Measurements from ENCODE around the gene RIC8B.
A peak's percentile ranks its signal among the peaks of the same experiment; 100 is the strongest.
"Not testable (repeated sequence)": the region's sequence is repeated elsewhere in the genome, so short reads cannot be mapped to it uniquely, and the experiment has no call there.

The RIC8B gene, protein sequence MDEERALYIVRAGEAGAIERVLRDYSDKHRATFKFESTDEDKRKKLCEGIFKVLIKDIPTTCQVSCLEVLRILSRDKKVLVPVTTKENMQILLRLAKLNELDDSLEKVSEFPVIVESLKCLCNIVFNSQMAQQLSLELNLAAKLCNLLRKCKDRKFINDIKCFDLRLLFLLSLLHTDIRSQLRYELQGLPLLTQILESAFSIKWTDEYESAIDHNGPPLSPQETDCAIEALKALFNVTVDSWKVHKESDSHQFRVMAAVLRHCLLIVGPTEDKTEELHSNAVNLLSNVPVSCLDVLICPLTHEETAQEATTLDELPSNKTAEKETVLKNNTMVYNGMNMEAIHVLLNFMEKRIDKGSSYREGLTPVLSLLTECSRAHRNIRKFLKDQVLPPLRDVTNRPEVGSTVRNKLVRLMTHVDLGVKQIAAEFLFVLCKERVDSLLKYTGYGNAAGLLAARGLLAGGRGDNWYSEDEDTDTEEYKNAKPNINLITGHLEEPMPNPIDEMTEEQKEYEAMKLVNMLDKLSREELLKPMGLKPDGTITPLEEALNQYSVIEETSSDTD

DNA sequence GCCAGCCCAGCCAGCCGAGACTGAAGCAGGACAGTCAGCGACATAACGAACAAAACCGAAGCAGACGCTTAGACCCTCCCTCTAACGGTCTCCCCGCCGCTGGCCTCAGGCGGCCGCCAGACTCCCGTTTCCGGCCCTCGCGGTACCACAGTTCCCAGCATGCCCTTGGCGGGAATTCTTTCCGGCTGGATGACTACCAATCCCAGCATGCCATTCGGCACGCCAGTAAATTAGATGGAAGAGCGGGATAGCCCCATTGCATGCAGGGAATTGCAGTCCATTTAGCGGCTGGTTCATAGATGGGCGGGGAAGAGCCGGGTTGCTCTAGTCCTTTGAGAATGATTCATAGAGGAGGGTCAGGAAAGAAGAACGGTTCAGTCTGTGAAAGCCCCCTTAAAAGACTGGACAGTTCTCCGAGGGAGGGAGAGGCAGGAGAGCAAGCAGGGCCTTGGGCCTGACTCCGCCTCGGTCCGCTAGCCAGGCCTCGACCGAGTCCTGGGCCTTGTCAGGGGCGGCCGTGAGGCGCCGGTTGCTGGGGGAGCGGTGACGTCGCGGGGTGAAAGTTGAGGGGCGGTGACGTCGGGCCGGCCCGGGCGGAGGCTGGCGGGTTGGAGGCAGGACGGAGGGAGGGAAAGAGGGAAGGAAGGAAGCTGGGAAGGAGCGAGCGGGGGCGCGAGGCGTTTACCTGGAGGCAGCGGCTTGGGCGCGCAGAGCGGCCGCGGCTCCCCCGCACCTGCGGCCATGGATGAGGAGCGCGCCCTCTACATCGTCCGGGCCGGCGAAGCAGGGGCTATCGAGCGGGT, at the start of gene RIC8B:
RIC8B (plus strand) TSS at position 678 of the 803 bp plus-strand sequence; CDS start at position 742, 64 bp downstream.
- DNase-seq (ENCODE audit: low read depth, low spot score): peak; percentile 99
- peak within 1 kb of the TSS; percentile 91 for H3K4me3 ChIP-seq (ENCODE audit: low read depth, low read length)
- in situ Hi-C loops (cut with HindIII; ENCODE audit: low sequenced_read_pairs): no loop called here
- TF ChIP-seq, protein P1, sequence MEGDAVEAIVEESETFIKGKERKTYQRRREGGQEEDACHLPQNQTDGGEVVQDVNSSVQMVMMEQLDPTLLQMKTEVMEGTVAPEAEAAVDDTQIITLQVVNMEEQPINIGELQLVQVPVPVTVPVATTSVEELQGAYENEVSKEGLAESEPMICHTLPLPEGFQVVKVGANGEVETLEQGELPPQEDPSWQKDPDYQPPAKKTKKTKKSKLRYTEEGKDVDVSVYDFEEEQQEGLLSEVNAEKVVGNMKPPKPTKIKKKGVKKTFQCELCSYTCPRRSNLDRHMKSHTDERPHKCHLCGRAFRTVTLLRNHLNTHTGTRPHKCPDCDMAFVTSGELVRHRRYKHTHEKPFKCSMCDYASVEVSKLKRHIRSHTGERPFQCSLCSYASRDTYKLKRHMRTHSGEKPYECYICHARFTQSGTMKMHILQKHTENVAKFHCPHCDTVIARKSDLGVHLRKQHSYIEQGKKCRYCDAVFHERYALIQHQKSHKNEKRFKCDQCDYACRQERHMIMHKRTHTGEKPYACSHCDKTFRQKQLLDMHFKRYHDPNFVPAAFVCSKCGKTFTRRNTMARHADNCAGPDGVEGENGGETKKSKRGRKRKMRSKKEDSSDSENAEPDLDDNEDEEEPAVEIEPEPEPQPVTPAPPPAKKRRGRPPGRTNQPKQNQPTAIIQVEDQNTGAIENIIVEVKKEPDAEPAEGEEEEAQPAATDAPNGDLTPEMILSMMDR (IDR thresholded peaks at IDR 0.05; ENCODE audit: low read depth, low read length): no peak

DNA sequence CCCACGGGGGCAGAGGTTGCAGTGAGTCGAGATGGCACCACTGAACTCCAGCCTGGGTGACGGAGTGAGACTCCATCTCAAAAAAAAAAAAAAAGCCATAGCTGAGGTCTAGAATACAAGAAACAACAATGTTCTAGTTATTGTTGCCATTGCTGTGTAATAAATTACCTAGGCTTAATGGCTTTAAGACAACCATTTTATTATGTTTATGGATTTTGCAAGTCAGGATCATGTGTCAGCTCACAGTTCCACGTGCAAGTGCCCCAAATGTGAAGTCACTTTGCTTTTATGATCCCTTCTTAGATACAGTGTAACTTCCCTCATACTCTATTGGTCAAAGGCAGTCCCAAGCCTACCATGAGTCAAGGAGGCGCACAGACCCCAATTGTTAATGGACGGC, 49.5 kb upstream of the RIC8B start:
- in situ Hi-C loops (cut with HindIII; ENCODE audit: low sequenced_read_pairs): no loop called here
- no peak for DNase-seq (ENCODE audit: low read depth, low spot score)
- TF ChIP-seq, protein P1 (IDR thresholded peaks at IDR 0.05; ENCODE audit: low read depth, low read length): no peak
- no peak overlapping the region for H3K4me3 ChIP-seq (ENCODE audit: low read depth, low read length)

DNA sequence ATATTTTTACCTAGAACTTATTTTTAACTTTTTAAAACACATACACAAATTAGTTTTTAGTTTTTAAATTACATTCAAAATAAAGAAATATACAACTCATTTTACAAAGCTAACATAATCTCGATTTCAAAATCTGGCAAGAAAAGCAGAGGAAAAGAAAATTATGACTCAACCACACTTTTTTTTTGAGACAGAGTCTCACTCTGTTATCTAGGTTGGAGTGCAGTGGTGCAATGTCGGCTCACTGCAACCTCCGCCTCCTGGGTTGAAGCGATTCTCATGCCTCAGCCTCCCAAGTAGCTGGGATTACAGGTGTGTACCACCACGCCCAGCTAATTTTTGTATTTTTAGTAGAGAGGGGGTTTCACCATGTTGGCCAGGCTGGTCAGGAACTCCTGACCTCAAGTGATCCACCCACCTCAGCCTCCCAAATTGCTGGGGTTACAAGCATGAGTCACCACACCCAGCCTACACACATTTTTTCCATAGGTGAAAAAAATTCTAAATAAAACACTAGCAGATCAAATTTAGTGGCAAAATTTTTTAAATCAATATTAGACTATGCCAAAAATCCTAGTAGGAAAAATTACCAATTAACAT, 47.8 kb upstream of the RIC8B start:
- in situ Hi-C loops (cut with HindIII; ENCODE audit: low sequenced_read_pairs); DNase-seq (ENCODE audit: low read depth, low spot score); H3K4me3 ChIP-seq (ENCODE audit: low read depth, low read length): not testable (repeated sequence)

DNA sequence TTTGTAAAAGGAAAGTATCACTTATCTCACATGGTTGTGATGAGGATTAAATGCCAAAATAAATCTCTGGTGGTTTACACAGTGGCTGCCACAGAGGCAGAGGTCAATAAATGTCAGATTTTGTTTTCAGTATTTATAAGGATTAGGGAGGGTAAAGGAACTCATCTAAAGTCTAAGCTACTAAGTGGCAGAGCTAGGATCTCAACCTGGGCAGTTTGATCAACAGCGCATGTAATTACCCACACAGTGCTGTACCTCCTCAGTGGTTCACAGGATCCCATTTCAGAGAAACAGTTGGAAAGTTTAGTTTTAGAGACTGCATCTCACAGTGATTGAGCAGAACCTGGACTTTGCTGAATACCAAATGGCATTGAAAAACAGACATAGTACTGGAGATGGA, 44.9 kb upstream of the RIC8B start:
- H3K4me3 ChIP-seq (ENCODE audit: low read depth, low read length): no peak overlapping the region
- TF ChIP-seq, protein P1 (IDR thresholded peaks at IDR 0.05; ENCODE audit: low read depth, low read length): no peak
- no peak for DNase-seq (ENCODE audit: low read depth, low spot score)
- in situ Hi-C loops (cut with HindIII; ENCODE audit: low sequenced_read_pairs): no loop called here

DNA sequence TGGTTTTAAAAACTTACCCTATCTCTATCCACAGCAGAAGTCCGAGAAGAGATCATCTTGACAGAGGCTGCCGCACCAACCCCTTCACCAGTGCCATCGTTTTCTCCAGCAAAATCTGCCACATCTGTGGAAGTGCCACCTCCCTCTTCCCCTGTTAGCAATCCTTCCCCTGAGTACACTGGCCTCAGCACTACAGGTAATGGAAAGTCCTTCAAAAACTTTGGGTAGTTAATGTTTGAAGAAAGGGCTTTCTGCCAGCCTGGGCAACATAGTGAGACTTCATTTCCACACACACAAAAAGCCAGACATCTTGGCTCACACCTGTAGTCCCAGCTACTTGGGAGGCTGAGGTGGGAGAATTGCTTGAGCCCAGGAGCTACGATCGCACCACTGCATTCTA, 41.6 kb upstream of the RIC8B start:
- no peak overlapping the region for H3K4me3 ChIP-seq (ENCODE audit: low read depth, low read length)
- no peak for DNase-seq (ENCODE audit: low read depth, low spot score)
- in situ Hi-C loops (cut with HindIII; ENCODE audit: low sequenced_read_pairs): no loop called here
- TF ChIP-seq, protein P1 (IDR thresholded peaks at IDR 0.05; ENCODE audit: low read depth, low read length): no peak

DNA sequence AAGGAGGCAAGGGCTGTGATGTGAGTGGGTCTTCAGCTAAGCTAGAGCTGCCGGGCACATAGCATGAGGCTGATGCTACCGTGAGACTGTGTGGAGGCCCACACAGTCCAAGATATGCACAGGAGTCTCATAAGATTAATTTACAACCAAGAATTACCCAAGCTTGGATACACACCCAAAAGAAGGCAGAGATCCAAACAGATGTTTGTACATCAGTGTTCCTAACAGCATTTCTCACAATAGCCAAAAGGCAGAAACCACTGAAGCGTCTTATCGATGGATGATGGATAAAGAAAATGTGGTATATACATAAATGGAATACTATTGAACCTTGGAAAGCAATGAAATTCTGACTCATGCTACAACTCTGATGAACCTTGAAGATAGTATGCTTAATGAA, 40.8 kb upstream of the RIC8B start:
- no peak for DNase-seq (ENCODE audit: low read depth, low spot score)
- TF ChIP-seq, protein P1 (IDR thresholded peaks at IDR 0.05; ENCODE audit: low read depth, low read length): no peak
- no peak overlapping the region for H3K4me3 ChIP-seq (ENCODE audit: low read depth, low read length)
- in situ Hi-C loops (cut with HindIII; ENCODE audit: low sequenced_read_pairs): no loop called here
